GM19372 (cell line): ENCODE data around the gene ROMO1.
"Not testable (repeated sequence)": the region's sequence is repeated elsewhere in the genome, so short reads cannot be mapped to it uniquely, and the experiment has no call there.

Experiments
- ATAC-seq: cut with Tn5 transposase; IDR thresholded peaks from one replicate; pipeline ENCODE4 v1.9.1; 2021; ENCODE audit warnings: mild to moderate bottlenecking, low read depth, moderate library complexity; ENCODE audit not compliant: unreplicated experiment

The ROMO1 gene

DNA sequence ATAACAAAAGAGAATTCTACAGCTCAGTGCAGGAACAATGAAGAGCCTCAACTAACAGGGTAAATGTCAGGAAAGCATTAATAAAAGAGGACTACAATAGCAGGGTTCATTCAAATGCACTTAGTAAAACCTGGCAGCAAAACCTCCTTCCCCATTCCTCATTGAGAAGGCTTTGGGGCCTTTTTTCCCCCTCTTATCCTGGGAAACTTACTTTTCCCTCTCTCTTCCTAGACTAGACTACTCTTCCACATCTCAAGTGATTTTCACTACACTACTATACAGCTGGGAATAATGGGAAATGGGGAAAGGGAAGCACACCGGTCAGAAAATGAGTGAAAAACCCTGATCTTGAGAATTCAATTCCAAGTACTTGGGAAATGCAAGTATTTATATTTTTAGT lies 10.1 kb downstream of the ROMO1 start:
- ATAC-seq, result no peak

DNA sequence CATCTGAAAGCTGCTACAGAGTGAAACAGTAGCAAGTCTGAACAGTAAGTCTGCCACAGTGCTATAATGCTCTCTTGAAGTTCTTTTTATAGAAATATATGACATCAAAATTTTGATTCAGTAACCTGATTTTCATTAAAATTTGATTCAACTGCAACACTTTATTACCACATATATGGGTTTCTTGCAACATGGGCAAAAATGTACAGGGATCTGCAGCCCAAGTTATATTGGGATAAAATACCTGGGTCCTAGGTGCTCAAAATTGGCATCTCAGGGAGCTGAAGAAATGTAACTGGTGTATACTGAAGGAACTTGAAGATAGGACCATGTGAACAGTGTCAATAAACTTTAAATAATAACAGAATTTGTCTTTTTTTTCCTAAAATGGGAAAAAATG lies 10.8 kb downstream of the ROMO1 start:
- no peak for ATAC-seq

DNA sequence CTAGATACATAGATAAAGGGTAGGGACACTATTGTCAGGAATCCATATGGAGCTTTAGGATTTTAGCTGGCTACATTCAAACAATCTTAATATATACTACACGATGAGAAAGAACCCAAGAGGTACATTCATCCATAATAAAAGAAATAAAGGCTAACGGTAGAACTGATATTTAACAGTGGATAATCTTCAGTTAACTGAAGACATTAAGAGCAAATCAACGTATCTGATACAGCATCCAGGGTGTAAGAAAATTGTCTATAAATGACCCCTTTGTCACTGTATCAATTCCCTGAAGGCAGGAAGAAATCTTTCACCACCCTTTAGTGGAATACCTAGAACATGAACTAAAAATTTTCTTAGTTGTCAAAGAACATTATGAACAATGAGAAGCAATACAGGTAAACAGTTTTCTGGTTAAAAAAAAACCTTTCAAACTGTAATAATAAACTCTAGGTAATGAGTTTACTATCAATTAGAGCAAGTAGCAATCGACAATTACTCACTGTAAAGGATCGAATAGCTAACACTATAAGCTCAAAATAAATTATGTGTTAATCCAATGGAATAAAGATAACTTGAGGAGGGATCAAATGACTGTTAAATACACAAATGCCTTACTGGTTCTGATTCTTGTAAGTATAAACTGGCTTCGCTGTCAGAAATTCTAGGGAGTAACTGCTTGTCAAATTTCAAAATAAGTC lies 11.8 kb downstream of the ROMO1 start:
- no peak for ATAC-seq

DNA sequence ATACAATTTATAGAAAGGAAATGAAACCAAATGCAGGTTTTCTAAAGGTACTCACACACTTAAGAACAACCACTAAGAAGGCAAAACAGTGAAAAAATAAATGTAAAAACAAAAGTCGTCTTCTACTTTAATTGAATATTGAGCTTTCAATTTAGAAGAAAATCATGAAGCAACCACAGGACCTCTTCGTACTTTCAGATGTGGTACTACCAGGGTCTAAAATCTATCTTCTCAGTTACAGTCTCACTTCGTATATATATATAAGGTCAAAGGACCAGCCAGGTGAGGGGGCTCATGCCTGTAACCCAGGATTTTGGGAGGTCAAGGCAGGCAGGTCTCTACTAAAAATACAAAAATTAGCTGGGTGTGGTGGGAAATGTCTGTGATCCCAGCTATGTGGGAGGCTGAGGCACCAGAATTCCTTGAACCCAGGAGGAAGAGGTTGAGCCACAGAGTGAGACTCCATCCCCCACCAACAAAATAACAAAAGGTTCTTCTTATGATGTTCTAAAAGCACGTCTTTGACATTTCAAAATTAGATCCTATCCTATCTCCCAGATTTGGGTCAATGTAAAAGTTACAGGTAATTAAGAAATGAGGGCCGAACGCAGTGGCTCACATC lies 12.5 kb downstream of the ROMO1 start:
- no peak for ATAC-seq

DNA sequence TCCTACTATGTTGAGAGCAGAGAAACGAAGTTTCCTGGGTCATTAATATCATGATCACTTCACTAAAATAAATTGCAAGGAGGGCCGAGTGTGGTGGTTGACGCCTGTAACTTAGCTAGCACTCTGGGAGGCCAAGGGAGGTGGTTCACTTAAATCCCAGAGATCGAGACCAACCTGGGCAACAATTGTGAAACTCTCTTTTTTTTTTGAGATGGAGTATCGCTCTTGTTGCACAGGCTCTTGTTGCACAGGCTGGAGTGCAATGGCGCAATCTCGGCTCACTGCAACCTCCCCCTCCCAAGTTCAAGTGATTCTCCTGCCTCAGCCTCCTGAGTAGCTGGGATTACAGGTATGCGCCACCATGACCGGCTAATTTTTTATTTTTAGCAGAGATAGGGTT lies 13.9 kb downstream of the ROMO1 start:
- ATAC-seq, result not testable (repeated sequence)

DNA sequence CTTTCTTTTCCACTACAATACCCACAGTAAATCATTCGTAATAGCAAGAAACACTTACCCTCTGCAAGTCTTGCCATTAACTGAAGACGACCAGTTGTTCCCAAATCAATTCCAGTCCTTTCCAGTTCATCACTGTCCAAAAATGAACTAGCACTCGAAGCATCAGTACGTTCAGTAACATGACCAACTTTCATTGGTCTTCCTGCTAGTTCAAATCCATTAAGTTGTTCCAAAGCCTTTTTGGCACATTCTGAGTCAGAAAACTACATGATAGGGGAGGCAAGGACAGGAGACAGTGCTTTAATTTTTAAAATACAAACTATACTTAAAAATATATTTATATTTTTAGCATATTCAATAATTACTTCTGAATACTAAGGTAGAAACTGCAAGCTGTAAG lies 14.9 kb downstream of the ROMO1 start:
- no peak for ATAC-seq

DNA sequence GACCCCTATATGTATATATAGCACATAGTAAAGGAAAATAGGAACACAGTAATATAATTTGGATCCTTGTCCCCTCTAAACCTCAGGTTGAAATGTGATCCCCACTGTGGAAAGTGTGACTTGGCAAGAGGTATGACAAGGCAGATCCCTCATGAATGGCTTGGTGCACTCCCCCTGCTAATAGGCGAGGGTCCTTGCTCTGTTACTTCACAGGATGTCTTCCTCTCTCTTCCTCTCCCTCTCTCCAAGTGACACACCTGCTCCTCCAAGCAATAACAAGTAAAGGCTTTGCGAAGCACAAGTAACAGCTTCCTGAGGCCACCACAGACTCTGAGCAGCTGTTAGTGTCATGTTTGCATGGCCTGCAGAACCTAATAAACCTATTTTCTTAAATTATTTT lies 16.4 kb downstream of the ROMO1 start:
- no peak for ATAC-seq

DNA sequence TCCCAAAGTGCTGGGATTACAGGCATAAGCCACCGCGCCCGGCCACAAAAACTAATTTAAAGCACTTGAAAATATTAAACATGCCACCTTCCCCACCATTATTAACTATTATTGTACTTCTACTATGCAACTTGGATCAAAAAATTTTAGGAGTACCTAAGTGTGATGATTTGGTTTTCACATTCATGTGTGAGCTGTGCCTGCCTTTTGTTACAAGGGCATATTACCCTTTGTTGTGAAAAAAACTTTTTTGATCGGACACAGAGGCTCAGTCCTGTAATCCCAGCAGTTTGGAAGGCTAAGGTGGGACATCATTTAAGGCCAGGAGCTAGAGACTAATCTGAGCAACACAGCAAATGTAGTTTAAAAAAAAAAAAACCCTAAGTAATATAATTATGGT lies 17.1 kb downstream of the ROMO1 start:
- no peak for ATAC-seq

DNA sequence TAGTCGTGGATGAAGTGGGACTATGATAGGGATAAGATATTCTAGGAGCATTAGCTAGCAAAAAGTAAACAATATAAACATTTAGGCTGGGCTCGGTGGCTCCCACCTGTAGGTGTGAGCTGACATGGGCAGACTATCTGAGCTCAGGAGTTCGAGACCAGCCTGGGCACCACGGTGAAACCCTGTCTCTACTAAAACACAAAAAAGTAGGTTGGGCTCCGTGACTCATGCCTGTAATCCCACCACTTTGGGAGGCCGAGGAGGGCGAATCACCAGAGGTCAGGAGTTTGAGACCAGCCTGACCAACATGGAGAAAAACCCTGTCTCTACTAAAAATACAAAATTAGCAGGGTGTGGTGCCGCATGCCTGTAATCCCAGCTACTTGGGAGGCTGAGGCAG lies 19.1 kb downstream of the ROMO1 start:
- ATAC-seq, result not testable (repeated sequence)

DNA sequence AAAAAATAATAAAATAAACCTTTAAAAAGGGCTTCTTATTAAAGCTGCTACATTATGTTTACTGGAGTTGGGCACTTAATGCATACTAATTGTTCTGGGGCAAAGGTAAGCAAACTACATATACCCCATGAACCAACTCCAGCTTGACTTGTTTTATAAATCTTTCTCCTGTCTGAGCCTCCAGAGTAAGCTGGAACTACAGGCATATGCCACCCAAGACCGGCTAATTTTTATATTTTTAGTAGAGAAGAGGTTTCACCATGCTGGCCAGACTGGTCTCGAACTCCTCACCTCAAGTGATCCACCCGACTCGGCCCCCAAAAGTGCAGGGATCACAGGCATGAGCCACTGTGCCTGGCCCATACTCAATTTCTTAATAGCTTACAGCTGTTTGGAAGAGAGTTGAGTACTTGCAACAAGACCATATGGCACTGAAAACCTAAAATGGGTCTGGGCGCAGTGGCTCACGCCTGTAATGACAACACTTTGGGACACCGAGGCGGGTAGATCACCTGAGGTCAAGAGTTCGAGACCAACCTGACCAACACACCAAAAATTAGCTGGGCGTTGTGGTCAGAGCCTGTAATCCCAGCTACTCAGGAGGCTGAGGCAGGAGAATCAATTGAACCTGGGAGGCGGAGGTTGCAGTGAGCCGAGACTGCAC lies 19.9 kb downstream of the ROMO1 start:
- no peak for ATAC-seq

DNA sequence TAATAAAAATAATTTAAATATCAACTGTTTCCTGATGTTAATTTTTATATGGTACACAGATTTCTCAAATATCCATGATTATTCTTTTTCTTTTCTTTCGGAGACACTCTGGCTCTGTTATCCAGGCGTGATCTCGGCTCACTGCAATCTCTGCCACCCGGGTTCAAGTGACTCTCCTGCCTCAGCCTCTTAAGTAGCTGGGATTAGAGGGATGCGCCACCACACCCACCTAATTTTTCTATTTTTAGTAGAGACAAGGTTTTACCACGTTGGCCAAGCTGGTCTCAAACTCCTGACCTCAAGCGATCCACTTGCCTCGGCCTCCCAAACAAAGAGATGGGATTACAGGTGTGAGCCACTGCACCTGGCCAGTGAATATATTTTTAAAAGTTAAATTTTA lies 20.5 kb downstream of the ROMO1 start:
- ATAC-seq, result no peak

DNA sequence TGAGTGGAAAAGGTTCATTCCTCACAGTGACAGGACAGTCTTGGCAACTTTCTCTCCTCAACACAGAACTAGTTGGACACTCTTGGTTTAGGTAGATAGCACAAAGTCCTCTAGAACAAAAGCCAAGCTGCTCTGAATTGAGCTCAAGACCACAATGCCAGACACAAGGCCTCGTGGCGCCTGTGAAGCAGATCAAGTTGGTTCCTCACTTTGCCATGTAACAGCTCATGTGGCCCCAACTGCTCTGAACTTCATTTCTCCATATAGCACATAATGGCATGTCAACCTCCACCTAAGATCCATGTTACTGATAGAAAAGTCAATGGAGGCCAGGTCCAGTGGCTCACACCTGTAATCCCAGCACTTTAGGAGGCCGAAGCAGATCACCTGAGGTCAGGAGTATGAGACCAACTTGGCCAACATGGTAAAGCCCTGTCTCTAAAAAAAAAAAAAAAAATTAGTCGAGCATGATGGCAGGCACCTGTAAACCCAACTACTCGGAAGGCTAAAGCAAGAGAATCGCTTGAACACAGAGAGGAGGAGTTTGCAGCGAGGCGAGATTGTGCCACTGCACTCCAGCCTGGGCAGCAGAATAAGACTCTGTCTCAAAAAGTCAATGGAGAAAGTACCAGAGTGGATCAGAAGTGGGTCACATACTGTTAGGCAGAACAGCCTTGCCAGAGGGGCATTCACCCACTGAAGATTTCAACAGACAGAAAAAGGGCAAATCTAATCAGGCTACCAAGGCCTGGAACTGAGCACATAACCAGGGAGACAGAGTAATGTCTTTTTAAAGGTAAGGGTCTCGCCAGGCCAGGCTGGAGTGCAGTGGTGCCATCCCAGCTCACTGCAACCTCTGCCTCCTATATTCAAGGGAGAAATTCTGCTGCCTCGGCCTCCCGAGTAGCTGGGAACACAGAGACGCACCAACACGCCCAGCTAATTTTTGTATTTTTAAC lies 21.2 kb downstream of the ROMO1 start:
- no peak for ATAC-seq

DNA sequence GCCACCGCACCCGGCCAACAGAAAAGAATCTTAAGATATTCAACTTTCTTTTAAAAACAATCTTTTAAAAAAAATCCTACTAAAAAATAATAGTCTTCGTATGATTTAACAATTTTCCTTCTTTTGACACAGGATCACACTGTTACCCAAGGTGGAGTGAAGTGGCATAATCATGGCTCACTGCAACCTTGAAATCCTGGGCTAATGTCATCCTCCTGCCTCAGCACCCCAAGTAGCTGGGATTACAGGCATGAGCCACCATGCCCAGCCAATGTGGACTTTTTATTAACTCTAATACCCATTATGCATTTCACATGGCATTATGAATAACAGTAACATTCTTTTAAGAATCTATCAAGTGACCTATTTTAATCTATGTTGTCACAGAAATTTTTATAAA lies 22.0 kb downstream of the ROMO1 start:
- ATAC-seq, result no peak

DNA sequence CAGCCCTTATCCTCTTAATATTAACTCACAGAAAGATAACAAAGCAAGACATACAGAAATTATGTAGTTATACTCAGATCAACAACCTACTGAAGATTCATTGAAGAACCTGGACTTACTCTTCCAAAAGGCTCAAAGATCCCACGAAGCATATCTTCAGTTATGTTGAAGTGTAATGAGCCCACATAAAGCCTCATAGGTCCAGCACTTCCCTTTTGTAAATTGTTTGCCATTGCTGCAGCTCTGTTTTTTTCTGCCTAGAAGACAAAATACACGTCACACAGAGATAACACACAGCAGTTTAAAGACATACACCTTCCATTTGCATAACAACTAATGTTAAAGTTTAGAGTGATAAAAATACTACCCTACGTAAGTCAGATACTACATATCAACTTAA lies 22.4 kb downstream of the ROMO1 start:
- ATAC-seq, result no peak

DNA sequence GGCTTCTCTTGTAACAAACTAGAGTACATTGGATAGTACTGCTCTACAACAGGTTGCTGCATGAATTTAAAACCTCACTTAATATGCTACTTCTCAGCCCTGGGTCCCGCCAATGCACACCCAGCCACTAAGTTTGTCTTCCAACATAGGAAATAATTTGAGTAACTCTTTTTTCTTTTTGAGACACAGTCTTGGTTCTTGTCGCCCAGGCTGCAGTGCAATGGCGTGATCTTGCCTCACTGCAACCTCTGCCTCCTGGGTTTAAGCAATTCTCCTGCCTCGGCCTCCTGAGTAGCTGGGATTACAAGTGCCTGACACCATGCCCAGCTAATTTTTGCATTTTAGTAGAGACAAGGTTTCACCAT lies 24.1 kb downstream of the ROMO1 start:
- ATAC-seq, result not testable (repeated sequence)

DNA sequence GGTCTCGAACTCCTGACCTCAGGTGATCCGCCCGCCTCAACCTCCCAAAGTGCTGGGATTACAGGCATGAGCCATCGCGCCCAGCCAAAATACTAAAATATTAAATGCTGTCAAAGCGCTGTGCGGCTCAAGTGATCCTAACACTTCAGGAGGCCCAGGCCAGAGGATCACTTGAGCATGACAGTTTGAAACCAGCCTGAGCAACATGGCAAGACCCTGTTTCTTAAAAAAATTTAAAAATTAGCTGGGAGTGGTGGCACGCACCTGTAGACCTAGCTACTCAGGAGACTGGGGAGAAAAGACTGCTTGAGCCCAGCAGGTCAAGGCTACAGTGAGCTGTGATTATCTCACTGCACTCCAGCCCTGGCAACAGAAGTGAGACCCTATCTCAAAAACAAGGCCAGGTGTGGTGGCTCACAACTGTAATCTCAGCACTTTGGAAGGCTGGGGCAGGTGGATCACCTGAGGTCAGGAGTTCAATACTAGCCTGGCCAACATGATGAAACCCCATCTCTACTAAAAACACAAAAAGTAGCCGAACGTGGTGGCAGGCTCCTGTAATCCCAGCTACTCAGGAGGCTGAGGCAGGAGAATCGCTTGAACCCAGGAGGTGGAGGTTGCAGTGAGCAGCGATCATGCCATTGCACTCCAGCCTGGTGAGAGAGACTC lies 24.6 kb downstream of the ROMO1 start:
- ATAC-seq, result not testable (repeated sequence)

DNA sequence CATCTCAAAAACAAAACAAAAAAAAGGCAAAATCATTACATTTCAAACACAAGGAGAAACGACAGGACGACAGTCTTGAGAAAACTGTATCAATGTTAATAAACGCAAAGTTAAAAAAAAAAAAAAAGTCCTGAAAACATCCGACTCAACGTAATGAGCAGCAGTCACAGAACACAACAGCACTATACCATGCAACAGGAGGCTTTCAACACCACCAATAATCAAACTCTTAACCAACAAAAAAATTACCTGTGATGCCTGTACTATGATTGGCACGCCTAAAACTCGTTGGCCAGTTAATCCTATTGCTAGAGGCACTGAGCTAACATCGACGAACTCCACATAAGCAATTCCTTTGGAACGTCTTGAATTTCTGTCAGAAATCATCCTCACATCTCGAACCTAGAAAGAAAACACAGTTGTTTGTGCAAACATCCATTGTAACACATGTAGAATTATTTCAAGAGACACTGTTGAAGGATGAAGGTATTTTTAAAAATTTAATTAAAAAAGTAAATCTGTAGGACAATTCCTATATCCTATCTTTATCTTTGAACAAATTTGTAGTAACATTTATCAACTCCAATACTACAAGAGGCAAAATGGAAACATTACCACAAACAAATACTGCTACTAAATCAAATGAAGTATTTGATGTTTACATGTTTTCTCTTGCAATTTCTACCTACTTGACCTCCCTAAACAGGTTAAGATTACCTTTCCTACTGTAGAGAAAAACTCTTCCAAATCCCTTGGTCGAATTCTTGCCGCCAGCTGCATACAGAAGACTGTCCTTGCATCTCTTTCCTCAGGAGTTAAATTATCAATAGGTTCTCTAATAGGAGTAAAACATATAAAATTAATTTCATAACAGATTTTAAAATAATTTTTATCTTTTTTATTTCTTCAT lies 25.4 kb downstream of the ROMO1 start:
- ATAC-seq, result no peak

DNA sequence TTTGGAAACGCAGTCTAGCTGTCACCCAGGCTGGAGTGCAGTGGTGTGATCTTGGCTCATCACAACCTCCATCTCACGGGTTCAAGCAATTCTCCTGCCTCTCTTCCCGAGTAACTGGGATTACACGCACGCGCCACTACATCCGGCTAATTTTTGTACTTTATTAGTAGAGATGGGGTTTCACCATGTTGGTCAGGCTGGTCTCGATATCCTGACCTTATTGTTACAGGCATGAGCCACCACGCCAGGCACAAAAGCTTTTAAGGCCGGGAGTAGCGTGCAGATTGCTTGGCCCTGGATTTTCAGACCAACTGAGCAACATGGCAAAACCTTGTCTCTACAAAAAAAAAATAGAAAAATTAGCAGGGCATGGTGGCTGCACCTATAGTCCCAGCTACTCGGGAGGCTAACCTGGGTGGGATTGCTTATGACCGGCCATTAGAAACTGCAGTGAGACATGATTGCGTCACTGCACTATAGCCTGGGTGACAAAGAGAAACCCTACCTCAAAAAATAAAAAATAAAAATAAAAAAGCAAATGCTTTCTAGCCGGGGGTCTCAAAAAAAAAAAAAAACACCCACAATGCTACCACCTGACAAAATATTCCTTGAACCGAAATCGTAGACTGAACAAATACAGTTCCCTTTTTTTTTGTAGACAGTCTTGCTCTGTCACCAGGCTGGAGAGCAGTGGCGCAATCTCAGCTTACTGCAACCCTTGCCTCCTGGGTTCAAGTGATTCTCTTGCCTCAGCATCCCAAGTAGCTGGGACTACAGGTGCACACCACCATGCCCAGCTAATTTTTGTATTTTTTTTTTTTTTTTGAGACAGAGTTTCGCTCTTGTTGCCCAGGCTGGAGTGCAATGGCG lies 27.9 kb downstream of the ROMO1 start:
- ATAC-seq, result no peak
